Glutamatergic neuron (in vitro differentiated cells): ENCODE results near the gene COX6A2. TPM values are rescaled to one million over a fixed set of nuclear protein-coding genes. Genes with fewer than 3 reads are reported as not detected.
A peak's percentile ranks its signal among the peaks of the same experiment; 100 is the strongest.

ENCODE experiments used
- DNase-seq: peaks from one replicate; pipeline ENCODE4 v3.0.0; 2022
- H3K27ac Mint-ChIP-seq: one replicate; pipeline ENCODE4 v1.8.0; 2020; ENCODE audit warnings: mild to moderate bottlenecking, mixed read lengths, inconsistent platforms; ENCODE audit not compliant: unreplicated experiment
- H3K27me3 Mint-ChIP-seq: one replicate; pipeline ENCODE4 v1.8.0; 2020; ENCODE audit warnings: mild to moderate bottlenecking, moderate library complexity, mixed read lengths, inconsistent platforms; ENCODE audit not compliant: unreplicated experiment
- H3K36me3 Mint-ChIP-seq: one replicate; pipeline ENCODE4 v1.8.0; 2020; ENCODE audit warnings: mild to moderate bottlenecking, mixed read lengths, inconsistent platforms; ENCODE audit not compliant: unreplicated experiment
- H3K4me1 Mint-ChIP-seq: one replicate; pipeline ENCODE4 v1.8.0; 2020; ENCODE audit warnings: mild to moderate bottlenecking, low read depth, mixed read lengths, inconsistent platforms; ENCODE audit not compliant: unreplicated experiment
- H3K4me3 Mint-ChIP-seq: one replicate; pipeline ENCODE4 v1.8.0; 2020; ENCODE audit warnings: mild to moderate bottlenecking, mixed read lengths, inconsistent platforms; ENCODE audit not compliant: unreplicated experiment
- H3K9me3 Mint-ChIP-seq: one replicate; pipeline ENCODE4 v1.8.0; 2020; ENCODE audit warnings: mild to moderate bottlenecking, moderate library complexity, mixed read lengths, inconsistent platforms; ENCODE audit not compliant: unreplicated experiment
- total RNA-seq: library from RNA; stranded (reverse); fragmentation: NEBNext Ultra II Directional; extraction: Animal tissue kit (Norgen Biotek cat#: 25700); gene quantifications from one replicate; pipeline ENCODE4 v1.2.1, GENCODE V29; 2021; ENCODE audit not compliant: unreplicated experiment
- TF ChIP-seq, protein P1 (sequence below): fragments of 200-600 bp; sonication (generic); IDR thresholded peaks from one replicate; pipeline ENCODE4 v1.5.0; 2021; ENCODE audit not compliant: partially characterized antibody, unreplicated experiment

COX6A2 gene
- total RNA-seq, 1 donor from 2014 or later, result not detected

DNA sequence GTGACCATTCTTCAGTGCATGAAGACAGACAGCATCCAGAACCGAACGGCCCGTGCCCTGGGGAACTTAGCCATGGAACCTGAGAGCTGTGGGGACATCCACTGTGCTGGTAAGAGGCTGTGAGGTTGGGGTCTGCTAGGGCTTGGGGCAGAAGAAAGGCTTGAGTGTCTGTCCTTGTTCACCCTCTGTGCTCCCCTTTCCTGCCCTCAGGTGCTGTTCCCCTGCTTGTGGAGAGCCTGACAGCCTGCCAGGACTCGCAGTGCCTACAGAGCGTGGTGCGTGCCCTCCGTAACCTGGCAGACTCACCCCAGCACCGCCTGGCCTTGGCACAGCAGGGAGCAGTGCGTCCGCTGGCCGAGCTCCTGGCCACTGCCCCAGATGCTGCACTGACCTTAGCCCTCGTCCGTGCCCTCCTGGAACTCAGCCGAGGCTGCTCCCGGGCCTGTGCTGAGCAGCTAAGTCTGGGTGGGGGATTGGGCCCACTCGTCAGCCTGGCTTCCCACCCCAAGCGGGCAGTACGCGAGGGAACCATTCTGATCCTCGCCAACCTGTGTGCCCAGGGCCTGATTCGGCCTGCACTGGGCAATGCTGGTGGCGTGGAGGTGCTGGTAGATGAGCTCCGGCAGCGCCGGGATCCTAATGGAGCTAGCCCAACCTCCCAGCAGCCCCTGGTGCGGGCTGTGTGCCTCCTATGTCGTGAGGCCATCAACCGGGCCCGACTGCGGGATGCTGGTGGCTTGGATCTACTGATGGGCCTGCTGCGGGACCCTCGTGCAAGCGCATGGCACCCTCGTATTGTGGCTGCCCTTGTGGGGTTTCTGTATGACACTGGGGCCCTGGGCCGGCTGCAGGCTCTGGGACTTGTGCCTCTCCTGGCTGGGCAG lies 34.0 kb upstream of the COX6A2 start:
- Mint-ChIP-seq H3K27me3 (peaks cover 8% of the 10 kb centered on the region), H3K4me3 (no peak overlapping the region), H3K27ac (no peak overlapping the region), H3K4me1 (peaks cover 5% of the 10 kb centered on the region), H3K36me3 (no peaks in the 10 kb centered on the region), H3K9me3 (peaks cover 16% of the 10 kb centered on the region)
- TF ChIP-seq, protein P1, sequence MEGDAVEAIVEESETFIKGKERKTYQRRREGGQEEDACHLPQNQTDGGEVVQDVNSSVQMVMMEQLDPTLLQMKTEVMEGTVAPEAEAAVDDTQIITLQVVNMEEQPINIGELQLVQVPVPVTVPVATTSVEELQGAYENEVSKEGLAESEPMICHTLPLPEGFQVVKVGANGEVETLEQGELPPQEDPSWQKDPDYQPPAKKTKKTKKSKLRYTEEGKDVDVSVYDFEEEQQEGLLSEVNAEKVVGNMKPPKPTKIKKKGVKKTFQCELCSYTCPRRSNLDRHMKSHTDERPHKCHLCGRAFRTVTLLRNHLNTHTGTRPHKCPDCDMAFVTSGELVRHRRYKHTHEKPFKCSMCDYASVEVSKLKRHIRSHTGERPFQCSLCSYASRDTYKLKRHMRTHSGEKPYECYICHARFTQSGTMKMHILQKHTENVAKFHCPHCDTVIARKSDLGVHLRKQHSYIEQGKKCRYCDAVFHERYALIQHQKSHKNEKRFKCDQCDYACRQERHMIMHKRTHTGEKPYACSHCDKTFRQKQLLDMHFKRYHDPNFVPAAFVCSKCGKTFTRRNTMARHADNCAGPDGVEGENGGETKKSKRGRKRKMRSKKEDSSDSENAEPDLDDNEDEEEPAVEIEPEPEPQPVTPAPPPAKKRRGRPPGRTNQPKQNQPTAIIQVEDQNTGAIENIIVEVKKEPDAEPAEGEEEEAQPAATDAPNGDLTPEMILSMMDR, result no peak
- DNase-seq, result no peak

DNA sequence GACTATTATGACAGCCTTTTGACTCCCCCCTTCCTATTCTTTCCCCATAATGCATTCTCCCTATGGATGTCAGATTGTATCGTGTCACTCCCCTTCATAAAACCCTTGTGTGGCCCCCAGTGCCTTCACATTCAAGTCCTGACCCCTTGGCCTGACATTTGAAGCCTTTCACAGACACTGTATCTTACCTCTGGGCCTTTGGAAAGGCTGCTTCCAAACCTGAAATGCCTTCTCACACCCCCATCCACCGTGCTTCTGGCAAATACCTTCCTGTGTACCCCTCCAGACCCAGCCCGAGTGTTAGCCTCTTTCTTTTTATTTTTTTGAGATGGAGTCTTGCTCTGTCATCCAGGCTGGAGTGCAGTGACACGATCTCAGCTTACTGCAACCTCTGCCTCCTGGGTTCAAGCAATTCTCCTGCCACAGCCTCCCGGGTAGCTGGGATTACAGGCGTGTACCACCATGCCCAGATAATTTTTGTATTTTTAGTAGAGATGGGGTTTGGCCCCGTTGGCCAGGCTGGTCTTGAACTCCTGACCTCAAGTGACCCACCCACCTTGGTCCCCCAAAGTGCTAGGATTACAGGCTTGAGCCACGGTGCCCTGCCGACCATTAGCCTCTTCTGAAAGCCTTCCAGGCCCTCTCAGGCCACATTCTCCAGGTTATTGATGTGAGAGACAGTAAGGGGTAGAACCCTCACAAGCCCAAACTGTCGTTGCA lies 33.2 kb upstream of the COX6A2 start:
- no peaks in the 10 kb centered on the region for H3K36me3 Mint-ChIP-seq
- H3K9me3 Mint-ChIP-seq, result peaks cover 16% of the 10 kb centered on the region
- TF ChIP-seq, protein P1, result no peak
- H3K4me3 Mint-ChIP-seq, result peak overlapping the region; percentile 70
- H3K27ac Mint-ChIP-seq, result peak overlapping the region; percentile 93
- no peak for DNase-seq
- H3K27me3 Mint-ChIP-seq, result peaks cover 8% of the 10 kb centered on the region
- H3K4me1 Mint-ChIP-seq, result peaks cover 5% of the 10 kb centered on the region

DNA sequence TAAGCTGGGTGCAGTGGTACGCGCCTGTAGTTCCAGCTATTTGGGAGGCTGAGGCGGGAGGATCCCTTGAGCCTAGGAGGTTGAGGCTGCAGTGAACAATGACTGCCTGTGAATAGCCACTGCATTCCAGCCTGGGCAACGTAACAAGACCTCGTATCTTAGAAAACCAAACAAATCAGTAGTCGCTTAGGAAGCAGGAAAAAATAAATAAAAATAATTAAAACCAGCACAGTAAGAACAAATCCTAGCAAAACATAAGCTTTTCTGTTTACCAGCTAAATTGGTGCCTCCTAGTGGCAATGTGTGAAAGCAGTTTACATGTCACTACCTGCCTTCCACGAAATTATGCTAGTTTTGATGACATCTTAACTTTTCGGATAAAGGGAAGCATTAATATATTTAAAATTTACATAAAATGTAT lies 32.4 kb upstream of the COX6A2 start:
- Mint-ChIP-seq H3K27me3 (peaks cover 8% of the 10 kb centered on the region), H3K27ac (peak overlapping the region; percentile 98), H3K9me3 (peaks cover 16% of the 10 kb centered on the region), H3K4me1 (peaks cover 10% of the 10 kb centered on the region), H3K36me3 (no peaks in the 10 kb centered on the region), H3K4me3 (peak overlapping the region; percentile 90)
- no peak for DNase-seq
- TF ChIP-seq, protein P1, result peak; percentile 78

DNA sequence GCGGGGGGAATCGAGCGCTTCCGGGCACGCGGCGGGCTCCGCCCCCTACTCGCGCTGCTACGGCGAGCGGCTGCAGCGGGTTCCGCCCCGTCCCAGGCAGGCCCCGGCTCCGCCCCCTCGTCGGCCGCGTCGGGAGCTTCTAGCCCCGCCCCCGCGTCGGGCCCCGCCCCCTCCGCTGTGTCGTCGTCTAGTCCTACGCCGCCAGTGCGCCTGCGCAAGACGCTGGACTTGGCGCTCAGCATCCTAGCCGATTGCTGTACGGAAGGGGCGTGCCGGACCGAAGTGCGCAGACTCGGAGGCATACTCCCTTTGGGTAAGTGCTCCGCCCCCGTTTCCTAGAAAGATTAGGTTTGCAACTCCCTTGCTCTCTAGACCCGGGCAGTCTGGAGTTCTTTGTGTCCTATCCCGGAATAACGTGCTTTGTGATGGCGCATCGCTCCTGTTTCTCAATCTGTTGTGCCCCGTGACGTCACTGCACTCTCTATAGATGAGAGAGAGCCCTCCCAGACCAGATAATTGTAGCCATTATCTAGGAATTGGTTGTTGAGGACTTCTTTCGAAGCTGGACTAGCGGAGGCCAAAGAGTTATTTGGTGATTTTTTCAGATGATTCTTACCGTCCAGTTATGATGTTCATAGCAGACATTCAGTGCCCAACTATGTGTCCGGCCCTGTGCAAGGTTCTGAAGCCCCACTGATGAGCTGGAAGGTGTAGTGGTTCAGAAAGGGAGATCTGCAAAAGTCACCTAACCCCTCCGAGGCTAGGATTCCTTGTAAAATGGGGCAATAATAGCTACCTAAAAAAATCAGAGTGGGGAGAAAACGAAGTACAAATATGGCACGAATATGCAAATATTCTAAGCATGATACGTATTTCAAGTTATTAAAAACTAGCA lies 31.8 kb upstream of the COX6A2 start:
- Mint-ChIP-seq H3K9me3 (peaks cover 16% of the 10 kb centered on the region), H3K4me3 (peak overlapping the region; percentile 90), H3K36me3 (no peaks in the 10 kb centered on the region), H3K4me1 (peaks cover 16% of the 10 kb centered on the region), H3K27ac (peak overlapping the region; percentile 98), H3K27me3 (peaks cover 6% of the 10 kb centered on the region)
- DNase-seq, result peak; percentile 100
- TF ChIP-seq, protein P1, result no peak
